CD4-positive, CD25-positive, alpha-beta regulatory T cell (primary cell): ENCODE results near the gene DDX49. TPM values are rescaled to one million over a fixed set of nuclear protein-coding genes. Genes with fewer than 3 reads are reported as not detected.
"Not testable (repeated sequence)": the region's sequence is repeated elsewhere in the genome, so short reads cannot be mapped to it uniquely, and the experiment has no call there.

Experiments
- ATAC-seq, 2 donors: fragments of 150-1000 bp; cut with Tn5 transposase; one replicate each; pipeline ENCODE4 v1.10.0; 2021; ENCODE audit warnings: low read depth in 2 of 2, moderate number of reproducible peaks in 2 of 2, moderate library complexity in 1 of 2
- DNase-seq, 3 donors: peaks; one replicate each; pipeline versions ENCODE4 v3.0.0 to v3.0.0-alpha.2; 2012 to 2022; ENCODE audit warnings: mixed read lengths in 1 of 3
- H3K27ac ChIP-seq: one replicate; pipeline ENCODE4 v1.7.0; 2013; ENCODE audit warnings: mild to moderate bottlenecking, low read length; ENCODE audit not compliant: insufficient read depth, poor library complexity, severe bottlenecking
- H3K27me3 ChIP-seq: one replicate; pipeline ENCODE4 v1.7.0; 2013; ENCODE audit warnings: low read length; ENCODE audit not compliant: control insufficient read depth, insufficient read depth
- H3K36me3 ChIP-seq: one replicate; pipeline ENCODE4 v1.7.0; 2013; ENCODE audit warnings: mild to moderate bottlenecking, low read length, moderate library complexity; ENCODE audit not compliant: control insufficient read depth, insufficient read depth
- H3K4me1 ChIP-seq: 2 replicates; pipeline ENCODE4 v1.7.0; 2013; ENCODE audit warnings: mild to moderate bottlenecking, low read length; ENCODE audit not compliant: insufficient read depth, control insufficient read depth, poor library complexity, severe bottlenecking
- H3K4me3 ChIP-seq: one replicate; pipeline ENCODE4 v1.7.0; 2013; ENCODE audit warnings: low read depth, mild to moderate bottlenecking, low read length, moderate library complexity
- H3K9me3 ChIP-seq, 2 experiments: 1 replicate in 1 of 2; 2 replicates in 1 of 2; pipeline ENCODE4 v1.7.0; 2013; ENCODE audit warnings: low read length in 2 of 2, mild to moderate bottlenecking in 1 of 2, moderate library complexity in 1 of 2; ENCODE audit not compliant: control insufficient read depth in 2 of 2
- H3K27ac Mint-ChIP-seq, 3 donors: one replicate each; pipeline ENCODE4 v1.8.0; 2020 to 2022; ENCODE audit warnings: mild to moderate bottlenecking in 3 of 3, mixed read lengths in 3 of 3, moderate library complexity in 2 of 3
- H3K27me3 Mint-ChIP-seq: one replicate; pipeline ENCODE4 v1.8.0; 2022; ENCODE audit warnings: mild to moderate bottlenecking, mixed read lengths
- H3K36me3 Mint-ChIP-seq: one replicate; pipeline ENCODE4 v1.8.0; 2020; ENCODE audit warnings: mixed read lengths
- H3K4me1 Mint-ChIP-seq, 4 donors: one replicate each; pipeline ENCODE4 v1.8.0; 2020 to 2022; ENCODE audit warnings: mixed read lengths in 4 of 4, mild to moderate bottlenecking in 1 of 4
- H3K4me3 Mint-ChIP-seq, 4 donors: one replicate each; pipeline ENCODE4 v1.8.0; 2020 to 2022; ENCODE audit warnings: mild to moderate bottlenecking in 4 of 4, mixed read lengths in 4 of 4, moderate library complexity in 3 of 4
- H3K9me3 Mint-ChIP-seq, 7 donors: one replicate each; pipeline ENCODE4 v1.8.0; 2020 to 2022; ENCODE audit warnings: mixed read lengths in 7 of 7, mild to moderate bottlenecking in 3 of 7, moderate library complexity in 2 of 7
- polyA plus RNA-seq, 4 donors: library from polyadenylated mRNA; unstranded; fragments of 300-500 nt; fragmentation: Illumina TruSeq; gene quantifications; one replicate each; pipeline ENCODE4 v1.2.3, GENCODE V29; 2021
- total RNA-seq: library from RNA; stranded (reverse); gene quantifications from one replicate; pipeline ENCODE4 v1.2.3, GENCODE V29; 2022

Gene DDX49
- total and polyA plus RNA-seq, 5 donors from 2014 or later, result 21.6 to 48.0 (median 28.9) TPM

DNA sequence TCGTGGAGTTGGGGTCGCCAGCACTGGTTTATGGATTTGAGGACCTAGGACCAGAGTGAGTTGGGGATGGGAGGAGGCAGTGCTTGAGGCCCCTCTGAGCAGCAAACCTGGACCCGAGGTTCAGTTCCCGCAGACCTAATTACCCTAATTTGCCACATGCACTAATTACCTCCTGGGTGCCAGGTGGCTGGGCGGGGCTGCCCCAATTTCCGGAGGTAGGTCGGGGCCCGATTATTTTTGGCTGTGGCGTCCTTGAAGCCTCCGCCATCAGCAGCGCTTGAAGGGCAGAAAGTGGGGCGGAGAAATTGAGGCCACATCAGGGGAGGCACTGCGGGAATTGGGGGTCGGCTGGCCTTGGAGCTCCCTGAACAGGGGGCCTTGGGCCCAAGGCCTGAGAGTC lies 27.4 kb downstream of the DDX49 start:
- Histone ChIP-seq H3K27me3 (no peaks in the 10 kb centered on the region), H3K4me3 (no peak overlapping the region), H3K27ac (peak overlapping the region; percentile 34), H3K4me1 (no peaks in the 10 kb centered on the region), H3K9me3 (no peaks in the 10 kb centered on the region), H3K36me3 (no peaks in the 10 kb centered on the region)
- H3K4me3 Mint-ChIP-seq, result peak overlapping the region in 1 of 4 donors; percentile 28
- H3K9me3 Mint-ChIP-seq, result no peaks in the 10 kb centered on the region
- H3K4me1 Mint-ChIP-seq, result peaks cover 0 to 13% (median 2%) of the 10 kb centered on the region in 4 donors
- peaks cover 26% of the 10 kb centered on the region for H3K27me3 Mint-ChIP-seq
- DNase-seq (peak in 1 of 3 donors; percentile 24), ATAC-seq (no peak)
- no peaks in the 10 kb centered on the region for H3K36me3 Mint-ChIP-seq
- peak overlapping the region in 2 of 3 donors; percentile 43 to 78 for H3K27ac Mint-ChIP-seq

DNA sequence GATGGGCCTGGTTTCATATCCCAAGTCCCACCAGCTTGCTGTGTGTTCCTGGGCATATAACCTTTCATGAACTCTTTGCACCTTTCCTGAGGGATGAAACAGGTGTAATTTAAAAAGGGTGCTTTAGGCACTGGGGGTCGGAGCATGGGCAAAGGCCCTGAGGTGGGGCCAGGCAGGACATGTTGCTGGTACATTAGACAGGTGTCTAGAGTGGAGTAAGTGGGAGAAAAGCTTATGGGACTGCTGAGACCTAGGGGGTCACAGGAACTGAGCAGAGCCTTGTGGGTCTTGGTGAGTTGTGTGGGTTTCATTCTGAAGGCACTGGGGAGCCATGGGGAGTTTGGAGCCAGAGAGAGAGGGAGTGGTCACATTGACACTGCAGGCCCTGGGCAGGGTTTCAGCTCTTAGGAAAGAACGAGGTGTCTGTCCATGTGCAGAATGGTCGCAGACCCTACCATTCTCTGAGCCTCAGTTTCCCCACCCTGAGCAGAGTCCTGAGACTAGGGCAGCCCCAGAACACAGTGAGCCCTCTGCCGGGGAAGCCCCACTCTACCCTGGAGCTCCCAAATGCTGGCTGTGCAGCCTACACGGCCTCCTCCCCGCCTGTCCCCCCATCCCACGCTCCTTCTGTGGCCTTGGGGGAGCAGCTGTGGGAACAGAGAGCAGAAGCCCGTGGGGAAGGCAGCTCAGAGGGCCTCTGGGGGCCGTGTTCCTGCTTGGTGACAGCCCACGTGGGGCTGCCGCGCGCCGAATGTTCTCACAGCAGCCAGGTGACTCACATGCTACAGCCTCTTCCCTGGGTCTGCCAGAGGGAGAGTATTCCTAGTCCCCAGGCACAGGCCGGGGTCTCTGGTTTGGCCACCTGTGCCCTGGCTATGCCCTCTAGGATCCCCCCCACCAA lies 28.8 kb downstream of the DDX49 start:
- no peak overlapping the region for H3K4me3 Mint-ChIP-seq
- H3K27me3 Mint-ChIP-seq, result peaks cover 13% of the 10 kb centered on the region
- H3K4me3 ChIP-seq, result no peak overlapping the region
- no peak overlapping the region for H3K27ac ChIP-seq
- H3K36me3 Mint-ChIP-seq, result no peaks in the 10 kb centered on the region
- no peaks in the 10 kb centered on the region for H3K36me3 ChIP-seq
- no peak overlapping the region for H3K27ac Mint-ChIP-seq
- ATAC-seq, result no peak
- no peak for DNase-seq
- no peaks in the 10 kb centered on the region for H3K9me3 ChIP-seq
- H3K4me1 ChIP-seq, result no peaks in the 10 kb centered on the region
- H3K27me3 ChIP-seq, result no peaks in the 10 kb centered on the region
- no peaks in the 10 kb centered on the region for H3K9me3 Mint-ChIP-seq
- H3K4me1 Mint-ChIP-seq, result peaks cover 0 to 10% (median 0%) of the 10 kb centered on the region in 4 donors

DNA sequence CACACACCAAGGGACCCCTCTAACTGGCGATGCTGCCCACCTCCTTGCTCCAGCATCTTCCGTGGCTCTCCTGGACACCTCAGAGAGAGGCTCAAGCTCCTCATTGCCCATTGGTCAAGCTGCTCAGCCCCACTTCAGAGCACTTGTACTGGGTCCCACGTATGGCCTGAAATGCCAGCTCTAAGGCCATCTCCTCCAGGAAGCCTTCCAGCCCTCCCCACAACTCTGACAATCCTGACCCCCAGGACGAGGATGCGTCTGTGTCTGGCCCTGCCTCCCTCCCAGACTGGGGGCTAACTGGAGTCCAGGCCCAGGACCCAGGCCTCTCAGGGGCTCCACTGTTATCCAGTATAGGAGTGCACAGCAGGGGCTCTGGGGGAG lies 29.5 kb downstream of the DDX49 start:
- no peaks in the 10 kb centered on the region for H3K27me3 ChIP-seq
- H3K27ac ChIP-seq, result no peak overlapping the region
- Mint-ChIP-seq H3K27ac (peak overlapping the region in 1 of 3 donors; percentile 75), H3K4me1 (peaks cover 0 to 10% (median 0%) of the 10 kb centered on the region in 4 donors), H3K4me3 (no peak overlapping the region), H3K36me3 (no peaks in the 10 kb centered on the region), H3K9me3 (no peaks in the 10 kb centered on the region), H3K27me3 (peaks cover 7% of the 10 kb centered on the region)
- H3K36me3 ChIP-seq, result no peaks in the 10 kb centered on the region
- no peak overlapping the region for H3K4me3 ChIP-seq
- DNase-seq, result no peak
- no peaks in the 10 kb centered on the region for H3K9me3 ChIP-seq
- ATAC-seq, result no peak
- no peaks in the 10 kb centered on the region for H3K4me1 ChIP-seq

DNA sequence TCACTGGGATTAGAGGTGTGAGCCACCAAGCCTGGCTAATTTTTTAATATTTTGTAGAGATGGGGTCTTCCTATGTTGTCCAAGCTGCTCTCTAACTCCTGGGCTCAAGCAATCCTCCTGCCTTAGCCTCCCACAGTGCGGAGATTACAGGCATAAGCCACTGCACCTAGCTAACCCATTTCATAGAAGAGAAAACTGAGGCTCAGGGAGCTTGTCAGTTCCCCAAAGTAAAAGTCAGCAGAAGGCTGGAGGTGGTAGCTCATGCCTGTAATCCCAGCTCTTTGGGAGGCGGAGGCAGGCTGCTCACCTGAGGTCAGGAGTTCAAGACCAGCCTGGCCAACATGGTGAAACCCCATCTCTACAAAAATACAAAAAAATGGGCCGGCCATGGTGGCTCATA lies 30.3 kb downstream of the DDX49 start:
- no peak for ATAC-seq
- DNase-seq, result no peak
- H3K36me3 ChIP-seq, result no peaks in the 10 kb centered on the region
- no peak overlapping the region for H3K27ac Mint-ChIP-seq
- H3K4me1 Mint-ChIP-seq, result peaks cover 0 to 10% (median 0%) of the 10 kb centered on the region in 4 donors
- no peaks in the 10 kb centered on the region for H3K36me3 Mint-ChIP-seq
- H3K4me3 Mint-ChIP-seq, result no peak overlapping the region
- H3K27me3 Mint-ChIP-seq, result peaks cover 4% of the 10 kb centered on the region
- H3K9me3 ChIP-seq, result no peaks in the 10 kb centered on the region
- H3K4me3 ChIP-seq, result no peak overlapping the region
- H3K4me1 ChIP-seq, result no peaks in the 10 kb centered on the region
- no peak overlapping the region for H3K27ac ChIP-seq
- peaks cover 0 to 2% (median 0%) of the 10 kb centered on the region in 7 donors for H3K9me3 Mint-ChIP-seq
- no peaks in the 10 kb centered on the region for H3K27me3 ChIP-seq

DNA sequence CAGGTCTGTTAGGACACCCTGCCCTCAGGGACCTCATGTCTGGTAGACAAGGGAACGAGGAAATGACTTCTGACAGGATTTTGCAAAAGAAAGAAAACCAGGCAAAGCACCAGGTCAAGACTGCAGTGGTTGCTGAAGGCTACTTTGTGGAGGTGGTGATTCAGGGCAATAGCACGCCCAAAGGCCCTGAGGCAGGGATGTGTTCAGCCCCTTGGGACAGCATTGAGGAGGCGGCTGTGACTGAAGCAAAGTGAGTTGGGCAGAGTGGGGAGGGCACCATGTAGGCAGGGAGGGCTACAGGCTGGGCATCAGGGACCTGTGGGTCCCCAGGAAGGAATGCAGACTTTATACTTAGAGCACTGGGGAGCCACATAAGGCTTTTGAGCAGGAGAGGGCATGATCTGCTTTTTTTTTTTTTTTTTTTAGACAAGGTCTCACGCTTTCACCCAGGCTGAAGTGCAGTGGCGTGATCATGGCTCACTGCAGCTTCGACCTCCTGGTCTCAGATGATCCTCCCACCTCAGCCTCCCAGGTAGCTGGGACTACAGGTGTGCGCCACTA lies 32.3 kb downstream of the DDX49 start:
- H3K27me3 Mint-ChIP-seq, result peaks cover 4% of the 10 kb centered on the region
- Histone ChIP-seq H3K27ac (no peak overlapping the region), H3K36me3 (no peaks in the 10 kb centered on the region), H3K9me3 (no peaks in the 10 kb centered on the region), H3K27me3 (no peaks in the 10 kb centered on the region), H3K4me1 (no peaks in the 10 kb centered on the region), H3K4me3 (no peak overlapping the region)
- H3K9me3 Mint-ChIP-seq, result peaks cover 0 to 5% (median 0%) of the 10 kb centered on the region in 7 donors
- no peak overlapping the region for H3K27ac Mint-ChIP-seq
- H3K36me3 Mint-ChIP-seq, result no peaks in the 10 kb centered on the region
- peaks cover 0 to 3% (median 0%) of the 10 kb centered on the region in 4 donors for H3K4me1 Mint-ChIP-seq
- H3K4me3 Mint-ChIP-seq, result no peak overlapping the region
- DNase-seq (no peak), ATAC-seq (no peak)

DNA sequence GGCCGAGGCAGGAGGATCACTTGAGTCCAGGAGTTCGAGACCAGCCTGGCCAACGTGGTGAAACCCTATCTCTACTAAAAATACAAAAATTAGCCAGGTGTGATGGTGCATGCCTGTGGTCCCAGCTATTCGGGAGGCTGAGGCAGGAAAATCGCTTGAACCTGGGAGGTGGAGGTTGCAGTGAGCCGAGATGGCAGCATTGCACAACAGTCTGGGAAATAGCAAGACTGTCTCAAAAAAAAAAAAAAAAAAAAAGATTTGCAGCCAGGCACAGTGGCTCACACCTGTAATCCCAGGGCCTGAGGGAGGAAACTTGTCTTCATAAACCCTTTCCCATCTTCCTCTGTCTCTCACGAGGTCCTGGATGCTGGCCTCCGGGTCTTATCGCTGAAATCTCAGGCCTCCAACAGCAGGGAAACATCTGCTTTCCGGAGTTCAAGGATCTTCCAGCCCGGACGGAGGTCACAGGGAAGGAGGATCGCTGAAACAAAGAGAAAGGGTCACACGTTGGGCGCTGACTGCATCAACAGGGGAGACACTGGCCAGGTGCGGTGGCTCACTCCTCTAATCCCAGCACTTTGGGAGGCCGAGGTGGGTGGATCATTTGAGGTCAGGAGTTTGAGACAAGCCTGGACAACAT lies 33.0 kb downstream of the DDX49 start:
- H3K27ac ChIP-seq, H3K4me3 Mint-ChIP-seq, H3K36me3 Mint-ChIP-seq, H3K4me1 Mint-ChIP-seq, ATAC-seq, H3K36me3 ChIP-seq, H3K4me3 ChIP-seq, H3K9me3 ChIP-seq, H3K27me3 ChIP-seq, H3K9me3 Mint-ChIP-seq, H3K27ac Mint-ChIP-seq, DNase-seq, H3K4me1 ChIP-seq, H3K27me3 Mint-ChIP-seq: not testable (repeated sequence)

DNA sequence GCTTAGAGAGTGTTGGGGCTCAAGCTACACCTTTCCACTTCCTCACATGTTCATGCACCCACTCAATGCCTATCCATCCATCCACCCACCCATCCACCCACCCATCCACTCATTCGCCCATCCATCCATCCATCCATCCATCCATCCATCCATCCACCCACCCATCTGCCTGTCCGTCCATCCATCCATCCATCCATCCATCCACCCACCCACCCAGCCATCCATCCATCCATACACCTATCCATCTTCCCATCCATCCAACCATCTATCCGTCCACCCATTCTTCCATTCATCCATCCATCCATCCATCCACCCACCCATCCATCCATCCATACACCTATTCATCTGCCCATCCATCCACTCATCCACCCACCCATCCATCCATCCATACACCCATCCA lies 34.6 kb downstream of the DDX49 start:
- no peaks in the 10 kb centered on the region for H3K4me1 ChIP-seq
- Mint-ChIP-seq H3K4me3 (no peak overlapping the region), H3K36me3 (no peaks in the 10 kb centered on the region), H3K4me1 (no peaks in the 10 kb centered on the region), H3K9me3 (peaks cover 0 to 5% (median 0%) of the 10 kb centered on the region in 7 donors), H3K27ac (peak overlapping the region in 1 of 3 donors; percentile 63), H3K27me3 (no peaks in the 10 kb centered on the region)
- no peaks in the 10 kb centered on the region for H3K9me3 ChIP-seq
- no peak overlapping the region for H3K4me3 ChIP-seq
- H3K27me3 ChIP-seq, result no peaks in the 10 kb centered on the region
- DNase-seq (no peak), ATAC-seq (no peak)
- H3K36me3 ChIP-seq, result no peaks in the 10 kb centered on the region
- H3K27ac ChIP-seq, result no peak overlapping the region
